GM12801 (cell line): ENCODE data around the gene TMEM132C.

ENCODE experiments used
- TF ChIP-seq, protein P1 (sequence below): IDR thresholded peaks from one replicate; pipeline ENCODE4 v1.5.1; 2011; ENCODE audit warnings: control low read depth; ENCODE audit not compliant: insufficient read length; ENCODE audit errors: extremely low read depth

Gene TMEM132C

GRCh38 chr12:128316078-128316477 is 49.1 kb downstream of the TMEM132C start:
- TF ChIP-seq, protein P1, sequence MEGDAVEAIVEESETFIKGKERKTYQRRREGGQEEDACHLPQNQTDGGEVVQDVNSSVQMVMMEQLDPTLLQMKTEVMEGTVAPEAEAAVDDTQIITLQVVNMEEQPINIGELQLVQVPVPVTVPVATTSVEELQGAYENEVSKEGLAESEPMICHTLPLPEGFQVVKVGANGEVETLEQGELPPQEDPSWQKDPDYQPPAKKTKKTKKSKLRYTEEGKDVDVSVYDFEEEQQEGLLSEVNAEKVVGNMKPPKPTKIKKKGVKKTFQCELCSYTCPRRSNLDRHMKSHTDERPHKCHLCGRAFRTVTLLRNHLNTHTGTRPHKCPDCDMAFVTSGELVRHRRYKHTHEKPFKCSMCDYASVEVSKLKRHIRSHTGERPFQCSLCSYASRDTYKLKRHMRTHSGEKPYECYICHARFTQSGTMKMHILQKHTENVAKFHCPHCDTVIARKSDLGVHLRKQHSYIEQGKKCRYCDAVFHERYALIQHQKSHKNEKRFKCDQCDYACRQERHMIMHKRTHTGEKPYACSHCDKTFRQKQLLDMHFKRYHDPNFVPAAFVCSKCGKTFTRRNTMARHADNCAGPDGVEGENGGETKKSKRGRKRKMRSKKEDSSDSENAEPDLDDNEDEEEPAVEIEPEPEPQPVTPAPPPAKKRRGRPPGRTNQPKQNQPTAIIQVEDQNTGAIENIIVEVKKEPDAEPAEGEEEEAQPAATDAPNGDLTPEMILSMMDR = no peak

DNA sequence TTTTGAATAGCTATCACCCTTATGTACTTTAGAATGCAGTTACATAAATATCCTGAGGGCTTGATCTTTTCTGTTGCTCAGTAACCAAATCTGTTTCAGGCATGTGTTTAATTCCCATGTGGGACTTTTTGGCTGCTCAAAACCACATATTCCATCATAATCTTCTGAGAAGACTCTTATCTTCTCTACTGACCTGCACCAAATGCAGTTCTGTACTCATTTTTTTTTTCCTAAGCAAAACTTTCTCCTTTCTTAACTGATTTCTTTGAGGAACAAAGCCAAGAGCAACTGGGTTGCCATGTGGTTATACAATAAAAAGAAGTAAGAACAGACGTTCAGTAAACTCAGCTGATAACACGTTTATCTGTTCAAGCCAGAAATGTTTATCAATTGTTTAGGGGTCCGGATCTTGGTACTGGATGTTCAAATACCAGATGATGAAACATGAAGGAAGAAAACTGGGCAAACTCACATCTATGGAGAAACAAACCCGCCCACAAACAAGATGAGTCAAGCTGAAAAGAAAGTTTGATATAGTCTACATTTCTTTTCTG is 50.1 kb downstream of the TMEM132C start:
- TF ChIP-seq, protein P1 = no peak

GRCh38 chr12:128318341-128318740 is 51.4 kb downstream of the TMEM132C start:
- TF ChIP-seq, protein P1 = no peak

DNA sequence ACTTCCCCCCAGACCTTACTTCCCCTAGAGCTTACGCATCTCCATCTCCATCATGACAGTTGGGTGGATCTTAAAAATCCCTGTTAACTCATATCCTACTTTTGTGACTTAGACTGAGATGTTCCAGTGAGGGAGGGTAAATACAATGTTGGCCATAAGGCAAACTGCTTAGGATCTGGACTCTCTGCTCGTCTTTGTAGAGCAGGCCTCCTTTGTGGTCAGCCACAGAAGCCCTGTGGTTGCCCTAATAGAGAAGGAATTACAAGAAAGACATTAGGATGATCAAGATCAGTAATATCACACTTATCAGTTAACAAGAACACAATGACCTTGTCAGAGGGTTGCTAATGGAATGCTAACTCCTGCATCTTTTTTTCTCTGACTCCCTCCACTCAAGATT is 52.0 kb downstream of the TMEM132C start:
- TF ChIP-seq, protein P1 = no peak

DNA sequence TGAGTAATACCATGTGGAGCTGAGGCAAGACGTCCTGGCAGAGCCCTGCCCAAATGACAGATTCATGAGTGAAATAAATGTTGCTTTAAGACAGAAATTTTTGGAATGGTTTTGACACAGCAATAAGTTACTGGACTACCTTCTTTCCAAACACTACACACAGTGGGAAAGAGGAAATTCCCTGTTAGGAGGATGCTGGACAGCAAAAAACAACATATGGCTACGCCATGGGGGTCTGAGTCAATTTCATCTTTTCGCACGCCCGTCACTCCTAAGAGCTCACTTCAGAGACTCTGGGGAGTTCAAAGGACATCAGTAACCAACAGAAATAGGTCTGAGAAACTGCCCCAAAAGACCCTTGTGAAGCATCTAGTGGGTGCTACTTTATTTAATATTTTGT is 55.4 kb downstream of the TMEM132C start:
- TF ChIP-seq, protein P1 = no peak

DNA sequence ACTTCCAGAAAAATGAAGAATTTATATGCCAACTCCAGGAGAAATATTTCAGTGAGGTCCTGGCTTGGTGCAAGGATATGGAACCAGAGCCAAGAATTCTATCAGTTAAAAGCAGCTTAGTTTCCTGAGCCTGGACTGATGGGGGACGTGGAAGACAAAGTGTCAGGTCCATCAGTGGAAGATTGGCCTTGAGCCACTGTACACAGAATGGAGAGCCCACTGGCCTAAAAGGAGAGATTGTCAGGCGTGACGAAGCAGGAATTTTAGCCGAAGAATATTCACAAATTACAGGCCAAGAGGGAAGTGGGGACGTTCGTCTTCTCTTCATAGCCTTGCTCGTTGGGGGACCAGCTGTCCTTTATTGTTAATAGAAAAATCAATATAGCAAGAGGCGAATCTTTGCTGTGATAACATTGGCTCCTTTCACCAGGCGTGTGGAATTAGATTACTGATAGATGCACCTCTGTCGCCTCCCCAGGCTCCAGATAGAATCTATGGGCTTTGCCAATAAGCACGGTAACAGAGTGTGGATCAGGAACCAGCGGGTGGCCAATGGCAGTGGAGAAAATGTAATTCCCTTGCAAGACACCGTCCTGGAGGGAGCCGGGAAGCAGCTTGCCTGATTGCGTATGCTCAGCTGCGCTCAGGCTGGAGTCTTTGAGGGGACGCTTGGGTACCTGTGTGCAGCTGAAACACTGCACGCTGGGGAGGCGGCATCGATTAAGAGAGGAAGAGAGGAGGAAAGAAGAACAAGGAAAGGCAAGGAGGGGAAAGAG is 56.4 kb downstream of the TMEM132C start:
- TF ChIP-seq, protein P1 = no peak

DNA sequence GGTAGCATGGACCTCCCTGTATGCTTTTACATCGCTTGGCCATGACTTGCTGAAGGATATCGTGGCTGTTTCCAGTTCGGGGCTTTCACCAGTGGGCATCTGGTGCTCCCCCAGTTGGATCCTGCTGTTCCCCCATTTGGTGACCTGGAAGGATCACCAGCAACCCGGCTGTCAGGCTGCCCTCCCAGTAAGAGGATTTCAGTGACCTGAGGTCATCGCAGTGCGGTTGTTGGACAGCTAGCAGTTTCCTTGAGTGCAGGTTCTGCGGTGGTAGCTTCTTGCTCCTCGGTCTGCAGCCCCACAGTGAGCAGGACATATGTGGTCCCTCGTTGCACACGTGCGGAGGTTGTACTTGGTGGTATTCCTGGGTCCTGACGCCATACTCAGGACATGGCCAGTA is 58.7 kb downstream of the TMEM132C start:
- TF ChIP-seq, protein P1 = no peak
